Measurements from ENCODE around the gene HADHB.
A peak's percentile ranks its signal among the peaks of the same experiment; 100 is the strongest.
"Not testable (repeated sequence)": the region's sequence is repeated elsewhere in the genome, so short reads cannot be mapped to it uniquely, and the experiment has no call there.

The HADHB gene

DNA sequence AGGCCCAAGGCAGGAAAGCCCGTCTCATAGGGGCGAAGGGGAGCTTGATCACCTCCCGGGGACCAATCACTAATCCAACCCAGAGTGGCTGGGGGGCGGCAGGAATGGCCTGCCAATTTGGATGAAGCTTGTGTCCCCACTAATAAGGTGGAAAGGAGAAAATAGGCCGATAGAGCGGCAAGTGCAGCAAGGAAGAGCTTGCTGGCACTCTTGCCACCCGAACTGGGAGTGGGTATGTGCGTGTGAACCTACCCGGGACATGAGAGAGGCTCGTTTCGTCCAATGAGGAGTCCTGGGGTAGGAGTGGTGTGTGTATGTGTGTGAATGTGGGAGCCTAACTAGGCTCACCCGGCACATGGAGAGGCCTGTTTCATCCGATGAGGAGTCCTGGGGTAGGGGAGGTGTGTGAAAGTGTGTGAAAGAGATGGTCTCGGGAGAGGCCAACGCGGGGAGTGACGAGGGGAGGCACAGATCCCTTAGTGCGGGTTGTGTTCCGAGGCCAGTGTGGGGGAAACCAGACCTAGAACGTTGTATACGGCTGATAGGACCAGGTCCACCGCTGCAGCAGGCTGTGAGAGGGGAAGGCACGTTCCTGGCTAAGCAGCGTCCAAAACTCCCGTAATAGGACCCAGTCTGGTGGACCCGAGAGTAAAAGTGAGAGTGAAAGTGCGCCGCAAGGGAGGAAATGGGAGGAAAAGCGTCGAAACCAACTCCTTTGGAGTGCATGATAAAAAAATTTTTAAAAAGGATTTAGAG lies 54.1 kb downstream of the HADHB start:
- peak overlapping the region; percentile 9; the same call in 1 of the 2 replicates for H3K27ac ChIP-seq
- TF ChIP-seq, protein P1, sequence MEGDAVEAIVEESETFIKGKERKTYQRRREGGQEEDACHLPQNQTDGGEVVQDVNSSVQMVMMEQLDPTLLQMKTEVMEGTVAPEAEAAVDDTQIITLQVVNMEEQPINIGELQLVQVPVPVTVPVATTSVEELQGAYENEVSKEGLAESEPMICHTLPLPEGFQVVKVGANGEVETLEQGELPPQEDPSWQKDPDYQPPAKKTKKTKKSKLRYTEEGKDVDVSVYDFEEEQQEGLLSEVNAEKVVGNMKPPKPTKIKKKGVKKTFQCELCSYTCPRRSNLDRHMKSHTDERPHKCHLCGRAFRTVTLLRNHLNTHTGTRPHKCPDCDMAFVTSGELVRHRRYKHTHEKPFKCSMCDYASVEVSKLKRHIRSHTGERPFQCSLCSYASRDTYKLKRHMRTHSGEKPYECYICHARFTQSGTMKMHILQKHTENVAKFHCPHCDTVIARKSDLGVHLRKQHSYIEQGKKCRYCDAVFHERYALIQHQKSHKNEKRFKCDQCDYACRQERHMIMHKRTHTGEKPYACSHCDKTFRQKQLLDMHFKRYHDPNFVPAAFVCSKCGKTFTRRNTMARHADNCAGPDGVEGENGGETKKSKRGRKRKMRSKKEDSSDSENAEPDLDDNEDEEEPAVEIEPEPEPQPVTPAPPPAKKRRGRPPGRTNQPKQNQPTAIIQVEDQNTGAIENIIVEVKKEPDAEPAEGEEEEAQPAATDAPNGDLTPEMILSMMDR (conservative IDR thresholded peaks at IDR 0.05): no peak
- no peak for TF ChIP-seq ZFX (IDR thresholded peaks at IDR 0.05)

DNA sequence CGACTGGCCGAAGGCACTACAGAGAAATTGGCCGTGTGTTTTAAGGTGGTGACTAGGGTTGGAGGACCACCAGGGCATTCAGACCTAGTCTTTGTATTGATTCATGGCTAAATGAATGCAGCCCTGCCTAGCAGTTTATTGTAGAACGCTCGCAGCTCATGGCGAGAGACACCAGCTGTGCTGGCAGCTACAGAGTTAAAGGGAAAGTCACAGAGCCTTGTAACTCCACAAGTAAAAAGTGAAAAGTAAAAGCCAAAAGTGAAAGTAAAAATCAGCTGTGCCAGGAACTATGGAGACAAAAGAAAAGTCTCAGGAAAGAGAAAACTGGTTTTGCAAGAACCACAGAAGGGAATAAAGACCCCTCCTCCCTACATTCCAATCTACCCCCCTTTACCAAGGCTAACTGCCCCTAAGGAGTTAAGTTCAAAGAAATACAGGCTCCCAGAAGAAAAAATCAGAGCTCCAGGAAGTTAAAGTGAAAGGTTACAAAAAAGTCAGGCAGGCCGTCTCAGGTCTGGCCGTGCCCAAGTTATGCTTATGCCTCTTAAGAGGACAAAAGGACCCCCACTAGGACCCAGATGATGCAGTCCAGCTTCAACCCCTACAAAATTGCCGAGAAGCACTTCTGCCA lies 54.8 kb downstream of the HADHB start:
- peak overlapping the region; percentile 9; the same call in 1 of the 2 replicates for H3K27ac ChIP-seq
- no peak for TF ChIP-seq ZFX (IDR thresholded peaks at IDR 0.05)
- TF ChIP-seq, protein P1 (conservative IDR thresholded peaks at IDR 0.05): no peak

DNA sequence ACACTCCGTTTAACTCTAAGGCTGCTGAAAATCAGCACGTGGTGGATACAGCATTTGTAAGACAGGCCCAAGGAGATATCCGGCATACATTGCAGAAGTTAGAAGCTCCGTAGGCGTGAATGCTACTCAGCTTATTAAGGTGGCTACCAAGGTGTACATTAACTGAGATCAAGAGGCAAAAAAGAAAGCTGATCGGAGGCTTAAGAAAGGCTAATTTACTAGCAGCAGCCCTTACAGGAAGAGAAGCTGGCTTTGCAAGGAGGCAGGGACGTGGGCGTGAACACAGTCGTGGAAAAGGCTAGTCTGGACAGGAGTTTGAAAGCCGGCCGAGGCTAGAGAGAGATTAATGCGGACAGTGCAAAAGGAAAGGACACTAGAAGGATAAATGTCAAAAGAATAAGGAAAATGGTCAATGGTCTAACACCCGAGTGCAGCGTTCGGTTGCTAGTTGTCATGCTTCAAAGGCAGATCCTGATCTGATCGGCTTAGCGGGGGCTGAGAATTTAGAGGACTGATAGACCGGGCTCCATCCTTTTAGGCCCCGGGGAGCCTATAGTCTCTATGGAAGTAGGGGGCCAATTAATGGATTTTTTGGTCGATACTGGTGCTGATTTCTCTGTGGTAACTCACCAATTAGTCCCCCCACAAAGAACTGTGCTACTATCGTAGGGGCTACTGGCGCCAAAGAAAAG lies 55.6 kb downstream of the HADHB start:
- TF ChIP-seq, protein P1 (conservative IDR thresholded peaks at IDR 0.05): no peak
- no peak for TF ChIP-seq ZFX (IDR thresholded peaks at IDR 0.05)
- H3K27ac ChIP-seq: no peak overlapping the region

DNA sequence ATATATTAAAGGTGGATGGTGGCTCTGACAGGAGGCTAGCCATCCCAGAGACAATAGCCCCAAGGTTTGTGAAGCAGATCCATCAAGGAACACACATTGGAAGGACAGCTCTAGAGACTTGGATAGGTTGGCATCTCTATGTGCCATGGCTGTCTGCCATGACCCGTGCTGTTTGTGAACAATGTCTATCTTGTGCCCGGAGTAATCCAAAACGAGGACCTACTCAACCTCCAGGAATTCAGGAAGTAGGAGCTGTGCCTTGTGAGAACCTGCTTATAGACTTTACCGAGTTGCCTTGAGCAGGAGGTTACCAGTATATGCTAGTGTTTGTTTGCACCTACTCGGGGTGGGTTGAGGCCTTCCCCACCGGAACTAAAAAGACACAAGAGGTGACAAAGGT lies 58.1 kb downstream of the HADHB start:
- H3K27ac ChIP-seq: peak overlapping the region; percentile 36; the same call in 1 of the 2 replicates
- TF ChIP-seq, protein P1 (conservative IDR thresholded peaks at IDR 0.05): no peak
- no peak for TF ChIP-seq ZFX (IDR thresholded peaks at IDR 0.05)

DNA sequence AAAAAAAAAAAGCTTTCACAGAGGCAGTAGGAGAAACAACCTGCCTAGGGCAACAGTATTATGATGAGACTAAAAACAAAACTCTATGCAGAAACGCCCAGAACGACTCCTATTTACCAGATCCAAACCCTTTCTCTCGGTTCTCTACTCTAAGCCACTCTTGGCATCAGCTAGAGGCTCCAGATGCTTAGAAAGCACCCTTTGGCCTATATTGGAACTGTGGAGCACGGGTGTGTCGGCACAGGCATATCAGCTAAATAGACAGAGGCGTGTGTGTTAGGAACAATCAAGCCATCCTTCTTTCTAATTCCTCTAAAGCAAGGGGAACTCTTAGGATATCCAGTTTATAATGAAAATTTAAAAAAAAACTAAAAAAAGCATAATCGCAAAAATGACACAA lies 60.4 kb downstream of the HADHB start:
- H3K27ac ChIP-seq: not testable (repeated sequence)

DNA sequence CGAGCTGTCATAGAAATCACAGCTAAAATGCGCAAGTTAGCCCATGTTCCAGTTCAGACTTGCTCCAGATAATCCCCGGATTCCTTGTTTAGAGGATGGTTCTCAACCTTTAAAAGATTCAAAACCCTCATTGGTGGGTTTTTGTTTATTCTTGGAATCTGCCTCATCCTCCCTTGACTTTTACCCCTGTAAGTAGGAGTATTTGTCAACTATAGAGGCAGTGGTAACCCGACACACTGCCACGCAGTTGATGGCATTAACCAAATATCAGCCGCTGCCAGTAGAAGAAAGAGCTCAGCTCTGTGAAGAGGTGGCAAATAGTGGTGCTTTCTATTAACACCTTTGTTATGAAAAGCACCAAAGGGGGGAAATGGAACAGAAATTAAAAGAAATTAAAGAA lies 60.8 kb downstream of the HADHB start:
- no peak overlapping the region for H3K27ac ChIP-seq
- TF ChIP-seq, protein P1 (conservative IDR thresholded peaks at IDR 0.05): no peak
- TF ChIP-seq ZFX (IDR thresholded peaks at IDR 0.05): no peak

DNA sequence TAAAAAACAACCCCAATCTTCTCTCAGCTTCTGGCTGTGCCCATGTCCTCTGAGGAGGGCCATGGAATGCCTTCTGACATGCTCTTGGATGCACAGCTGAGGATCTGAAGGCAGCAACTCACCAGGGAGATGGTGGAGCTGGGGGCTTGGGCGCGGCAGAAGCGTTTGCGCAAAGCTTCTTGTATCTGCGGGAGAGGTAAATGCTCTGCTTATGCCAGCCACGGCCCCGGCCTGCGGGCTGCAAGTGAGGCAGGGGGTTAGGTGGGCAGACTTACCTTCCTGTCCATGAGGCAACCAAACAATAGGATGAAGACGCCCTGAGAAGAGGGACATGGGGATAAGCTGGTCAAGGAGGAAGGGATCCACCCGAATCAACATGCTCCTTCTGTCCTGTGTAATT lies 65.2 kb downstream of the HADHB start:
- H3K27ac ChIP-seq: no peak overlapping the region
- TF ChIP-seq ZFX (IDR thresholded peaks at IDR 0.05): no peak
- TF ChIP-seq, protein P1 (conservative IDR thresholded peaks at IDR 0.05): no peak
